H1 (cell line): ENCODE data around the gene ARID4B. TPM values are rescaled to one million over a fixed set of nuclear protein-coding genes. Genes with fewer than 3 reads are reported as not detected.

ENCODE experiments used
- CTCF ChIA-PET: fragments of 300-600 bp; sonication (Branson Sonifier 250); formaldehyde crosslinking; loops from one replicate; lab custom pipeline; 2021; ENCODE audit not compliant: partially characterized antibody; lab: Charles Lee
- POLR2A ChIA-PET: fragments of 300-600 bp; sonication (Branson Sonifier 250); formaldehyde crosslinking; loops from one replicate; lab custom pipeline; 2021; ENCODE audit warnings: inconsistent platforms; ENCODE audit not compliant: partially characterized antibody; lab: Charles Lee
- DNase-seq, 2 experiments: peaks; one replicate each; pipeline versions ENCODE4 v3.0.0 to v3.0.0-alpha.2; 2010 to 2022; ENCODE audit warnings: low spot score in 2 of 2, low read depth in 1 of 2, mixed read lengths in 1 of 2
- FAIRE-seq: peaks from 2 replicates; lab custom pipeline; 2011; peaks lifted over from hg19 to GRCh38; lab: Jason Lieb, UNC
- H2AFZ ChIP-seq: 2 replicates; pipeline ENCODE4 v1.8.1; 2012; ENCODE audit warnings: low read length, inconsistent platforms
- H2AK5ac ChIP-seq: 2 replicates; pipeline ENCODE4 v1.6.1; 2013; ENCODE audit warnings: low read depth, low read length
- H2BK120ac ChIP-seq: replicated peaks from 2 replicates; pipeline ENCODE3; 2013; ENCODE audit warnings: low read depth, low read length, inconsistent platforms
- H2BK12ac ChIP-seq: 2 replicates; pipeline ENCODE4 v1.6.1; 2013; ENCODE audit warnings: low read depth, low read length
- H2BK15ac ChIP-seq: 2 replicates; pipeline ENCODE4 v1.6.1; 2013; ENCODE audit warnings: low read length
- H2BK20ac ChIP-seq: 2 replicates; pipeline ENCODE4 v1.6.1; 2013; ENCODE audit warnings: low read length
- H2BK5ac ChIP-seq: 2 replicates; pipeline ENCODE4 v1.6.1; 2013; ENCODE audit warnings: low read depth, low read length
- H3K14ac ChIP-seq: 2 replicates; pipeline ENCODE4 v1.6.1; 2013; ENCODE audit warnings: inconsistent platforms; ENCODE audit not compliant: insufficient read length
- H3K18ac ChIP-seq: 2 replicates; pipeline ENCODE4 v1.6.1; 2013; ENCODE audit warnings: low read length; ENCODE audit errors: extremely low read depth
- H3K23ac ChIP-seq: 2 replicates; pipeline ENCODE4 v1.6.1; 2013; ENCODE audit warnings: inconsistent platforms; ENCODE audit not compliant: insufficient read length
- H3K23me2 ChIP-seq: 2 replicates; pipeline ENCODE4 v1.6.1; 2013; ENCODE audit warnings: low read depth, low read length
- H3K27ac ChIP-seq: 2 replicates; pipeline ENCODE4 v1.6.1; 2011; ENCODE audit warnings: low read depth, low read length, inconsistent platforms
- H3K27me3 ChIP-seq, 4 experiments: replicated peaks in 1 of 4; 1 replicate in 1 of 4; 2 replicates in 3 of 4; pipeline versions ENCODE4 v1.6.1 to v1.8.1; 2011 to 2013; ENCODE audit warnings: low read length in 3 of 4, mild to moderate bottlenecking in 3 of 4, inconsistent platforms in 2 of 4, mixed read lengths in 2 of 4, moderate library complexity in 1 of 4; ENCODE audit not compliant: control insufficient read depth in 3 of 4, insufficient read depth in 3 of 4; ENCODE audit errors: extremely low read depth in 1 of 4
- H3K36me3 ChIP-seq, 4 experiments: 2 replicates each; pipeline versions ENCODE4 v1.6.1 to v1.8.1; 2011 to 2013; ENCODE audit warnings: mild to moderate bottlenecking in 4 of 4, low read length in 3 of 4, moderate library complexity in 2 of 4, control low read depth in 1 of 4, inconsistent platforms in 1 of 4; ENCODE audit not compliant: insufficient read depth in 4 of 4, control insufficient read depth in 2 of 4
- H3K4ac ChIP-seq: replicated peaks from 2 replicates; pipeline ENCODE3; 2013; ENCODE audit warnings: low read length, low read depth, mixed read lengths, inconsistent platforms; ENCODE audit not compliant: insufficient read length
- H3K4me1 ChIP-seq, 4 experiments: replicated peaks in 1 of 4; 1 replicate in 1 of 4; 2 replicates in 3 of 4; pipeline versions ENCODE4 v1.6.1 to v1.8.1; 2011 to 2013; ENCODE audit warnings: low read length in 3 of 4, inconsistent platforms in 2 of 4, mixed read lengths in 1 of 4; ENCODE audit not compliant: insufficient read depth in 4 of 4, control insufficient read depth in 3 of 4
- H3K4me2 ChIP-seq, 2 experiments: 2 replicates each; pipeline versions ENCODE4 v1.6.1 to v1.8.1; 2011 to 2013; ENCODE audit warnings: low read depth in 2 of 2, low read length in 2 of 2, control low read depth in 1 of 2, inconsistent platforms in 1 of 2, mild to moderate bottlenecking in 1 of 2; ENCODE audit not compliant: insufficient read depth in 1 of 2
- H3K4me3 ChIP-seq, 4 experiments: fragments of 200-600, 300-600 bp in 1 of 4; sonication (generic), shearing (Covaris generic), sonication (Bioruptor Twin) in 1 of 4; 2 replicates each; pipeline versions ENCODE4 v1.5.1 to v1.8.1; 2011 to 2016; ENCODE audit warnings: low read length in 4 of 4, low read depth in 3 of 4, control low read depth in 2 of 4, inconsistent platforms in 2 of 4, mild to moderate bottlenecking in 2 of 4, mixed read lengths in 1 of 4, moderate library complexity in 1 of 4; ENCODE audit not compliant: insufficient read depth in 2 of 4; ENCODE audit errors: extremely low read depth in 1 of 4
- H3K56ac ChIP-seq: replicated peaks from 2 replicates; pipeline ENCODE3; 2013; ENCODE audit warnings: low read depth, mild to moderate bottlenecking, mixed read lengths, low read length, inconsistent platforms; ENCODE audit not compliant: insufficient read length
- H3K79me1 ChIP-seq: 2 replicates; pipeline ENCODE4 v1.6.1; 2013; ENCODE audit warnings: low read depth, low read length, control low read depth
- H3K79me2 ChIP-seq, 2 experiments: 2 replicates each; pipeline versions ENCODE4 v1.6.1 to v1.8.1; 2012 to 2013; ENCODE audit warnings: low read length in 2 of 2, mild to moderate bottlenecking in 2 of 2, inconsistent platforms in 1 of 2; ENCODE audit not compliant: insufficient read depth in 2 of 2, control insufficient read depth in 1 of 2
- H3K9ac ChIP-seq, 4 experiments: replicated peaks in 1 of 4; 1 replicate in 1 of 4; 2 replicates in 3 of 4; pipeline versions ENCODE4 v1.6.1 to v1.8.1; 2011 to 2013; ENCODE audit warnings: low read depth in 3 of 4, low read length in 3 of 4, control low read depth in 2 of 4, mild to moderate bottlenecking in 2 of 4, moderate library complexity in 2 of 4, inconsistent platforms in 1 of 4; ENCODE audit errors: extremely low read depth in 1 of 4
- H3K9me3 ChIP-seq, 2 experiments: 2 replicates each; pipeline versions ENCODE4 v1.6.1 to v1.8.1; 2012 to 2013; ENCODE audit warnings: mild to moderate bottlenecking in 2 of 2, moderate library complexity in 2 of 2, control low read depth in 1 of 2, inconsistent platforms in 1 of 2, low read depth in 1 of 2, low read length in 1 of 2, mixed read lengths in 1 of 2; ENCODE audit not compliant: insufficient read depth in 2 of 2
- H4K20me1 ChIP-seq, 2 experiments: replicated peaks in 1 of 2; 2 replicates each; pipeline versions ENCODE3 to v1.8.1; 2011 to 2013; ENCODE audit warnings: inconsistent platforms in 2 of 2, low read length in 2 of 2, mild to moderate bottlenecking in 1 of 2; ENCODE audit not compliant: insufficient read depth in 2 of 2, control insufficient read depth in 1 of 2
- H4K5ac ChIP-seq: 2 replicates; pipeline ENCODE4 v1.6.1; 2013; ENCODE audit warnings: low read length, low read depth, mixed read lengths, inconsistent platforms; ENCODE audit not compliant: insufficient read length
- H4K8ac ChIP-seq: 2 replicates; pipeline ENCODE4 v1.8.0; 2013; ENCODE audit warnings: mild to moderate bottlenecking, moderate library complexity, low read length, inconsistent platforms; ENCODE audit not compliant: insufficient read depth; ENCODE audit errors: extremely low read depth
- H4K91ac ChIP-seq: replicated peaks from 2 replicates; pipeline ENCODE3; 2013; ENCODE audit warnings: low read length, mixed read lengths, inconsistent platforms; ENCODE audit not compliant: insufficient read length
- ASH2L ChIP-seq: fragments of 200-600, 300-600 bp; sonication (generic); IDR thresholded peaks from one replicate; pipeline ENCODE4 v1.7.1; 2017; ENCODE audit warnings: low read length
- BACH1 ChIP-seq: IDR thresholded peaks from 2 replicates; pipeline ENCODE4 v1.6.1; 2012; ENCODE audit warnings: low read length, improper control_type of control experiment
- CBX5 ChIP-seq: fragments of 300-800, 300-1000 bp; sonication (generic); IDR thresholded peaks from 2 replicates; pipeline ENCODE4 v1.7.1; 2016; ENCODE audit warnings: antibody characterized with exemption, low read length, low read depth
- CEBPB ChIP-seq: IDR thresholded peaks from 2 replicates; pipeline ENCODE4 v1.6.1; 2012; ENCODE audit warnings: low read depth, low read length
- KDM1A ChIP-seq: fragments of 200-600, 300-600 bp; sonication (generic); IDR thresholded peaks from 2 replicates; pipeline ENCODE4 v1.7.1; 2016; ENCODE audit warnings: mild to moderate bottlenecking, low read length, borderline replicate concordance
- KDM5A ChIP-seq: fragments of 200-600 bp; IDR thresholded peaks from 2 replicates; pipeline ENCODE4 v1.7.1; 2012; ENCODE audit warnings: mild to moderate bottlenecking, low read length, inconsistent platforms, mixed read lengths
- PHF8 ChIP-seq: fragments of 200-600 bp; sonication (generic); conservative IDR thresholded peaks from 2 replicates; pipeline ENCODE4 v1.7.1; 2012; ENCODE audit warnings: low read depth, mild to moderate bottlenecking, inconsistent platforms, low read length, moderate library complexity
- POU5F1 ChIP-seq: IDR thresholded peaks from 2 replicates; pipeline ENCODE4 v1.6.1; 2011; ENCODE audit warnings: low read depth, mild to moderate bottlenecking, low read length, moderate library complexity
- SP2 ChIP-seq: IDR thresholded peaks from 2 replicates; pipeline ENCODE4 v1.6.1; 2012; ENCODE audit warnings: mild to moderate bottlenecking, low read length, inconsistent platforms
- SUZ12 ChIP-seq: fragments of 200-600 bp; sonication (generic); IDR thresholded peaks from 2 replicates; pipeline ENCODE4 v1.6.1; 2012; ENCODE audit warnings: mild to moderate bottlenecking, inconsistent platforms, low read length, moderate library complexity, mixed read lengths
- TCF12 ChIP-seq: IDR thresholded peaks from 2 replicates; pipeline ENCODE4 v1.6.1; 2011; ENCODE audit warnings: low read depth, mild to moderate bottlenecking, low read length
- WGBS, 2 experiments: shearing (Covaris generic) in 1 of 2; methylation state at CpG; one replicate each; pipeline versions ENCODE4 v1.1.6 to v1.1.7; 2013 to 2015; ENCODE audit warnings: low lambda C conversion rate in 2 of 2, mixed read lengths in 2 of 2, inconsistent platforms in 1 of 2, low coverage in 1 of 2, missing lambda C conversion rate in 1 of 2; ENCODE audit not compliant: insufficient replicate concordance in 2 of 2, insufficient coverage in 1 of 2, insufficient read length in 1 of 2; ENCODE audit errors: extremely low coverage in 1 of 2, missing lambda C conversion rate in 1 of 2; 5-methylcytosine and 5-hydroxymethylcytosine counted together
- polyA plus RNA-seq, 7 experiments: library from polyadenylated mRNA; depleted of rRNA in 3 of 7; stranded (reverse) in 5 of 7; unstranded in 2 of 7; fragments of >200 nt in 5 of 7; fragments of 200-250 nt in 2 of 7; gene quantifications; 1 replicate in 5 of 7; 2 replicates in 1 of 7; 4 replicates in 1 of 7; pipeline versions ENCODE4 v1.2.1 to v1.2.3, GENCODE V29; 2011 to 2013; ENCODE audit warnings: missing spikeins in 2 of 7, mixed read lengths in 2 of 7
- total RNA-seq: library from RNA; stranded (reverse); fragmentation: NEBNext Ultra II Directional; extraction: Animal tissue kit (Norgen Biotek cat#: 25700); gene quantifications from 2 replicates; pipeline ENCODE4 v1.2.1, GENCODE V29; 2021

Gene ARID4B
- total and polyA plus RNA-seq, 2 of the 8 experiments (the other 6 are each of a cell fraction or from before 2014, with no cell fraction given): 5.1 to 28.8 TPM

- no peak overlapping the region for H3K18ac ChIP-seq
- no peak overlapping the region for H3K4me2 ChIP-seq
- no peaks in the 10 kb centered on the region; the same call in 1 of the 2 replicates for H3K79me1 ChIP-seq
- H2AFZ ChIP-seq: no peak overlapping the region
- no peak overlapping the region for H4K91ac ChIP-seq
- no peak overlapping the region for H2BK5ac ChIP-seq
- peaks cover 12 to 19% of the 10 kb centered on the region in 2 experiments for H4K20me1 ChIP-seq
- no peak for TF ChIP-seq SUZ12
- TF ChIP-seq POU5F1: no peak
- no peak for TF ChIP-seq TCF12
- no peak for TF ChIP-seq PHF8
- no peak for TF ChIP-seq CEBPB
- no peak for TF ChIP-seq BACH1
- TF ChIP-seq CBX5: no peak
- TF ChIP-seq KDM1A: no peak
- TF ChIP-seq SP2: no peak
- no peak for TF ChIP-seq KDM5A
- TF ChIP-seq ASH2L: no peak
- no peaks in the 10 kb centered on the region for H3K27me3 ChIP-seq
- no peak overlapping the region for H2BK20ac ChIP-seq
- ChIA-PET POLR2A (interaction anchor here (1.0 to 1.5 kb wide), 2 partner anchors 11 to 12 kb away, joined by 3 to 5 read pairs; partner anchors contain the start of genes ARID4B and GGPS1), CTCF (interaction anchor here (1.2 kb wide), 1 partner anchor 14 kb away, joined by 3 read pairs; no protein-coding TSS in a partner anchor)
- no peak overlapping the region for H3K27ac ChIP-seq
- DNase-seq (no peak), FAIRE-seq (no peak)
- H3K14ac ChIP-seq: no peak overlapping the region
- H3K9ac ChIP-seq: no peak overlapping the region
- H3K23ac ChIP-seq: no peak overlapping the region
- H3K4me3 ChIP-seq: no peak overlapping the region
- H4K5ac ChIP-seq: no peak overlapping the region
- WGBS, 2 experiments: 96% methylated on average over 1 of the region's 1 CpG; no CpG with 5 or more reads in 1 of the 2 experiments
- no peak overlapping the region for H2BK120ac ChIP-seq
- H3K9me3 ChIP-seq: no peaks in the 10 kb centered on the region
- no peak overlapping the region for H2BK15ac ChIP-seq
- H3K4me1 ChIP-seq: peaks cover 0 to 6% (median 0%) of the 10 kb centered on the region in 4 experiments; a peak in 2 of 7 replicates
- H2AK5ac ChIP-seq: no peak overlapping the region
- H3K79me2 ChIP-seq: peaks cover 39 to 100% of the 10 kb centered on the region in 2 experiments
- H3K4ac ChIP-seq: no peak overlapping the region
- H2BK12ac ChIP-seq: no peak overlapping the region
- H3K23me2 ChIP-seq: no peaks in the 10 kb centered on the region
- no peak overlapping the region for H4K8ac ChIP-seq
- peaks cover 0 to 16% (median 2%) of the 10 kb centered on the region in 4 experiments; a peak in 3 of 8 replicates for H3K36me3 ChIP-seq
- H3K56ac ChIP-seq: no peak overlapping the region
Observed at GRCh38 chr1:235317168-235317567, 10.8 kb downstream of the ARID4B start.
